NB4 (cell line): ENCODE results near the gene LZIC.

Experiments used
- MYC ChIP-seq: IDR thresholded peaks from 2 replicates; pipeline ENCODE4 v1.6.1; 2011; ENCODE audit warnings: low read depth, low read length
- POLR2A ChIP-seq: IDR thresholded peaks from 2 replicates; pipeline ENCODE4 v1.6.1; 2011; ENCODE audit warnings: mild to moderate bottlenecking; ENCODE audit not compliant: insufficient read length; ENCODE audit errors: extremely low read depth
- TF ChIP-seq, protein P1 (sequence below): IDR thresholded peaks from one replicate; pipeline ENCODE4 v1.5.1; 2012; ENCODE audit warnings: low read depth, low read length
- TF ChIP-seq, protein P2 (sequence below): IDR thresholded peaks from 2 replicates; pipeline ENCODE4 v1.6.1; 2011; ENCODE audit warnings: low read depth, low read length

GRCh38 chr1:9881838-9882249 is 61.3 kb downstream of the LZIC start:
- TF ChIP-seq, protein P1, sequence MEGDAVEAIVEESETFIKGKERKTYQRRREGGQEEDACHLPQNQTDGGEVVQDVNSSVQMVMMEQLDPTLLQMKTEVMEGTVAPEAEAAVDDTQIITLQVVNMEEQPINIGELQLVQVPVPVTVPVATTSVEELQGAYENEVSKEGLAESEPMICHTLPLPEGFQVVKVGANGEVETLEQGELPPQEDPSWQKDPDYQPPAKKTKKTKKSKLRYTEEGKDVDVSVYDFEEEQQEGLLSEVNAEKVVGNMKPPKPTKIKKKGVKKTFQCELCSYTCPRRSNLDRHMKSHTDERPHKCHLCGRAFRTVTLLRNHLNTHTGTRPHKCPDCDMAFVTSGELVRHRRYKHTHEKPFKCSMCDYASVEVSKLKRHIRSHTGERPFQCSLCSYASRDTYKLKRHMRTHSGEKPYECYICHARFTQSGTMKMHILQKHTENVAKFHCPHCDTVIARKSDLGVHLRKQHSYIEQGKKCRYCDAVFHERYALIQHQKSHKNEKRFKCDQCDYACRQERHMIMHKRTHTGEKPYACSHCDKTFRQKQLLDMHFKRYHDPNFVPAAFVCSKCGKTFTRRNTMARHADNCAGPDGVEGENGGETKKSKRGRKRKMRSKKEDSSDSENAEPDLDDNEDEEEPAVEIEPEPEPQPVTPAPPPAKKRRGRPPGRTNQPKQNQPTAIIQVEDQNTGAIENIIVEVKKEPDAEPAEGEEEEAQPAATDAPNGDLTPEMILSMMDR = no peak
- TF ChIP-seq, protein P2, sequence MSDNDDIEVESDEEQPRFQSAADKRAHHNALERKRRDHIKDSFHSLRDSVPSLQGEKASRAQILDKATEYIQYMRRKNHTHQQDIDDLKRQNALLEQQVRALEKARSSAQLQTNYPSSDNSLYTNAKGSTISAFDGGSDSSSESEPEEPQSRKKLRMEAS = no peak
- no peak for TF ChIP-seq MYC
- TF ChIP-seq POLR2A = no peak
